PC-3 (cell line): Measurements from ENCODE around the gene CIB4. TPM values are rescaled to one million over a fixed set of nuclear protein-coding genes. Genes with fewer than 3 reads are reported as not detected.

Experiments
- ATAC-seq: fragments of 200-7000 bp; cut with Tn5 transposase; 2 replicates; pipeline ENCODE4 v1.9.1; 2020; ENCODE audit warnings: mild to moderate bottlenecking, moderate library complexity
- BruUV-seq: library from RNA; stranded (reverse); fragments of 400-500 nt; replicated peaks from 2 replicates; lab custom pipeline; 2021; lab: Mats Ljungman, UMichigan
- CTCF ChIA-PET: fragments of 300-600 bp; sonication (Branson Sonifier 250); formaldehyde crosslinking; loops from one replicate; lab custom pipeline; 2022; ENCODE audit warnings: antibody characterized with exemption; lab: Charles Lee
- POLR2A ChIA-PET: fragments of 300-600 bp; sonication (Branson Sonifier 250); formaldehyde crosslinking; loops from one replicate; lab custom pipeline; 2022; ENCODE audit warnings: antibody characterized with exemption; ENCODE audit not compliant: unreplicated experiment; lab: Charles Lee
- DNase-seq: peaks from one replicate; pipeline ENCODE4 v3.0.0-alpha.2; 2015
- H2AFZ ChIP-seq: fragments of 300-600 bp; sonication (generic); 2 replicates; pipeline ENCODE4 v1.6.0; 2016; ENCODE audit warnings: antibody characterized with exemption, low read length
- H3F3A ChIP-seq: fragments of 300-600 bp; sonication (generic); one replicate; pipeline ENCODE4 v1.6.0; 2017; ENCODE audit warnings: antibody characterized with exemption, low read length, control low read depth, mild to moderate bottlenecking; ENCODE audit not compliant: unreplicated experiment
- H3K27ac ChIP-seq: fragments of 300-600 bp; sonication (generic); 2 replicates; pipeline ENCODE4 v1.5.1; 2016; ENCODE audit warnings: mild to moderate bottlenecking, low read length
- H3K27me3 ChIP-seq: fragments of 300-600 bp; sonication (generic); 2 replicates; pipeline ENCODE4 v1.6.1; 2016; ENCODE audit warnings: low read length, mixed read lengths
- H3K36me3 ChIP-seq: fragments of 300-600 bp; sonication (generic); 2 replicates; pipeline ENCODE4 v1.6.1; 2016; ENCODE audit warnings: low read depth, mixed run types, low read length, mixed read lengths
- H3K4me1 ChIP-seq: fragments of 300-600 bp; sonication (generic); 2 replicates; pipeline ENCODE4 v1.5.1; 2016; ENCODE audit warnings: low read length; ENCODE audit not compliant: insufficient read depth
- H3K4me2 ChIP-seq: fragments of 300-600 bp; sonication (generic); 2 replicates; pipeline ENCODE4 v1.6.0; 2016; ENCODE audit warnings: low read length
- H3K4me3 ChIP-seq: fragments of 300-600 bp; sonication (generic); 2 replicates; pipeline ENCODE4 v1.5.1; 2016; ENCODE audit warnings: mild to moderate bottlenecking, low read length, mixed read lengths
- H3K79me2 ChIP-seq: fragments of 300-600 bp; sonication (generic); 2 replicates; pipeline ENCODE4 v1.6.1; 2017; ENCODE audit warnings: low read length, mixed read lengths
- H3K9ac ChIP-seq: fragments of 300-600 bp; sonication (generic); 2 replicates; pipeline ENCODE4 v1.6.0; 2016; ENCODE audit warnings: mild to moderate bottlenecking, low read length
- H3K9me2 ChIP-seq: fragments of 300-600 bp; sonication (generic); replicated peaks from 2 replicates; pipeline ENCODE4 v1.6.1; 2016; ENCODE audit warnings: mixed run types, low read length, mixed read lengths
- H3K9me3 ChIP-seq: fragments of 300-600 bp; sonication (generic); 2 replicates; pipeline ENCODE4 v1.6.1; 2016; ENCODE audit warnings: low read length, mixed read lengths
- H4K20me1 ChIP-seq: fragments of 300-600 bp; sonication (generic); 2 replicates; pipeline ENCODE4 v1.6.1; 2016; ENCODE audit warnings: low read length, mixed read lengths
- EZH2 ChIP-seq: fragments of 300-600 bp; sonication (generic); IDR thresholded peaks from one replicate; pipeline ENCODE4 v1.6.1; 2017; ENCODE audit warnings: antibody characterized with exemption, mild to moderate bottlenecking, low read length; ENCODE audit not compliant: unreplicated experiment
- EZH2phosphoT487 ChIP-seq: fragments of 300-600 bp; sonication (generic); IDR thresholded peaks from 2 replicates; pipeline ENCODE4 v1.6.1; 2018; ENCODE audit warnings: mild to moderate bottlenecking, antibody characterized with exemption, low read length, borderline replicate concordance
- intact Hi-C: fragments of 100-400 bp; cut with micrococcal nuclease; formaldehyde crosslinking; loops from 2 replicates; pipeline ENCODE4 v1.9.0; 2023
- total RNA-seq: library from RNA; depleted of rRNA; stranded (reverse); fragments of >200 nt; gene quantifications from 2 replicates; pipeline ENCODE4 v1.2.3, GENCODE V29; 2014
- TF ChIP-seq, protein P1 (sequence below): fragments of 300-600 bp; sonication (generic); conservative IDR thresholded peaks from 2 replicates; pipeline ENCODE4 v1.5.1; 2017; ENCODE audit warnings: antibody characterized with exemption, low read depth, mild to moderate bottlenecking, low read length

The CIB4 gene
- total RNA-seq, 1 experiment from 2014 or later: not detected

DNA sequence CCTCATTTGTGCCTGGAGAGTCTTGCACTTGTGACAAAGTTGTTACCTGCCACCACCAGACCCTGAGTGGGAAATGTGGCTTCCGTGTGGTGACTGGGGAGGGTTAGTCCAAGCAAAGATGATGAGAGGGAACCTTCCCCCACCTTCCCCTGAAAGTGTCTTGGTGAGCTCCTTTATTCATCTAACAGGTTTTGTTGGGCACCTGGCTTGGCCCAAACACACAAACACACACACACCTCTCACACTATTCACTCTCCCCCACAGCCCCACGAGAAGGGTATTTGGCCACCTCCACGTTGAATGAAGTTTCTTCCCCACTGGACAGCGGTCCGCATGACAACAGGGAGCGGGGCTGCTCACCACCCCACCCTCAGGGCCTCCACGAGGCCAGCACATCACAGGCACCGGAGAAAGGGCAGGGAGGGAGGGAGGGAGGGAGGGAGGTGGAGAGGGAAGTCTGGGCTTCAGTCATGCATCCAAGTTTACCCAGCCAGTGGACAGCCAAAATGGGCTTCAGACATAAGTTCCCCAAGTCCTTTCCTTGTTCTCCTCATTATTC is 1.4 kb downstream of the CIB4 start:
- no peaks in the 10 kb centered on the region for H3K9me3 ChIP-seq
- no peak for ATAC-seq
- no peaks in the 10 kb centered on the region for H4K20me1 ChIP-seq
- no peak overlapping the region for H3K4me2 ChIP-seq
- H3K4me1 ChIP-seq: peaks cover 3% of the 10 kb centered on the region; the same call in 1 of the 2 replicates
- no peaks in the 10 kb centered on the region for H3K9me2 ChIP-seq
- no peaks in the 10 kb centered on the region for H3K79me2 ChIP-seq
- POLR2A ChIA-PET: interaction anchor here (0.7 kb wide), 1 partner anchor 69 kb away, joined by 4 read pairs; no protein-coding TSS in a partner anchor
- no peak overlapping the region for H3K9ac ChIP-seq
- CTCF ChIA-PET: no interaction called here
- no peak overlapping the region for H3K27ac ChIP-seq
- no peak overlapping the region for H2AFZ ChIP-seq
- TF ChIP-seq, protein P1, sequence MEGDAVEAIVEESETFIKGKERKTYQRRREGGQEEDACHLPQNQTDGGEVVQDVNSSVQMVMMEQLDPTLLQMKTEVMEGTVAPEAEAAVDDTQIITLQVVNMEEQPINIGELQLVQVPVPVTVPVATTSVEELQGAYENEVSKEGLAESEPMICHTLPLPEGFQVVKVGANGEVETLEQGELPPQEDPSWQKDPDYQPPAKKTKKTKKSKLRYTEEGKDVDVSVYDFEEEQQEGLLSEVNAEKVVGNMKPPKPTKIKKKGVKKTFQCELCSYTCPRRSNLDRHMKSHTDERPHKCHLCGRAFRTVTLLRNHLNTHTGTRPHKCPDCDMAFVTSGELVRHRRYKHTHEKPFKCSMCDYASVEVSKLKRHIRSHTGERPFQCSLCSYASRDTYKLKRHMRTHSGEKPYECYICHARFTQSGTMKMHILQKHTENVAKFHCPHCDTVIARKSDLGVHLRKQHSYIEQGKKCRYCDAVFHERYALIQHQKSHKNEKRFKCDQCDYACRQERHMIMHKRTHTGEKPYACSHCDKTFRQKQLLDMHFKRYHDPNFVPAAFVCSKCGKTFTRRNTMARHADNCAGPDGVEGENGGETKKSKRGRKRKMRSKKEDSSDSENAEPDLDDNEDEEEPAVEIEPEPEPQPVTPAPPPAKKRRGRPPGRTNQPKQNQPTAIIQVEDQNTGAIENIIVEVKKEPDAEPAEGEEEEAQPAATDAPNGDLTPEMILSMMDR: no peak
- no peak for TF ChIP-seq EZH2phosphoT487
- H3K4me3 ChIP-seq: no peak overlapping the region
- no peak for DNase-seq
- H3F3A ChIP-seq: no peaks in the 10 kb centered on the region
- H3K27me3 ChIP-seq: no peaks in the 10 kb centered on the region
- no peaks in the 10 kb centered on the region for H3K36me3 ChIP-seq
- intact Hi-C loops: no loop called here
- no TSS peak for BruUV-seq

GRCh38 chr2:26637811-26638310 is 3.3 kb downstream of the CIB4 start:
- H3K4me3 ChIP-seq: no peak overlapping the region
- no peaks in the 10 kb centered on the region for H3K79me2 ChIP-seq
- no peaks in the 10 kb centered on the region for H3K9me3 ChIP-seq
- intact Hi-C loops: no loop called here
- ChIA-PET POLR2A (no interaction called here), CTCF (no interaction called here)
- H2AFZ ChIP-seq: no peak overlapping the region
- no peaks in the 10 kb centered on the region for H3K36me3 ChIP-seq
- ATAC-seq (no peak), DNase-seq (no peak)
- no peaks in the 10 kb centered on the region for H3K9me2 ChIP-seq
- no peaks in the 10 kb centered on the region for H3F3A ChIP-seq
- H3K4me1 ChIP-seq: peaks cover 3% of the 10 kb centered on the region; the same call in 1 of the 2 replicates
- TF ChIP-seq, protein P1: no peak
- TF ChIP-seq EZH2: no peak
- TF ChIP-seq EZH2phosphoT487: no peak
- no peak overlapping the region for H3K9ac ChIP-seq
- no peaks in the 10 kb centered on the region for H3K27me3 ChIP-seq
- BruUV-seq: no TSS peak
- no peak overlapping the region for H3K27ac ChIP-seq
- H4K20me1 ChIP-seq: no peaks in the 10 kb centered on the region
- no peak overlapping the region for H3K4me2 ChIP-seq

DNA sequence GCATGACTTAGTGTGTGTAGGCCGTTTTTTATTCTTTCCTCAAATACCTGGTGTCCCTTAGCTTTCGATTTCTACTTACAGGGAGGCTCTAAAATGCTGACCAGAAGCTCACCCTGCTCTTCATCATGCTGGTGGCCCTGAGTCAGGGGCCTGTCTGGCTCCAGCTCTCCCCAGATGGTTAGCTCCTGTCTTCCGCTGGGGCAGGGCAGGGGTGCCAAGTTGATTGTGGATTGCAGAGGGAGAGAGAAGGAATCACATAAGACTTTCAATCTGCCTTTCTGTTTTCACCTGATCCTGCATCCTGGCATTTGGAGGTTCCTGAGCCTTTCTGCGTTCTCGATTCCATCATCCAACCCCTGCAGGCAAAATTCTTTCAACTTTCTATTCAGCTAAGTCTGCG is 4.2 kb downstream of the CIB4 start:
- no TSS peak for BruUV-seq
- Histone ChIP-seq H3K27me3 (no peaks in the 10 kb centered on the region), H3K9me2 (no peaks in the 10 kb centered on the region), H3F3A (no peaks in the 10 kb centered on the region), H3K4me3 (no peak overlapping the region), H2AFZ (no peak overlapping the region), H3K27ac (no peak overlapping the region), H4K20me1 (no peaks in the 10 kb centered on the region), H3K79me2 (no peaks in the 10 kb centered on the region), H3K4me1 (peaks cover 3% of the 10 kb centered on the region; the same call in 1 of the 2 replicates), H3K36me3 (no peaks in the 10 kb centered on the region), H3K4me2 (no peak overlapping the region), H3K9ac (no peak overlapping the region), H3K9me3 (no peaks in the 10 kb centered on the region)
- no peak for ATAC-seq
- CTCF ChIA-PET: no interaction called here
- no peak for DNase-seq
- intact Hi-C loops: no loop called here
- TF ChIP-seq EZH2 (no peak), EZH2phosphoT487 (no peak)
- TF ChIP-seq, protein P1: no peak
- POLR2A ChIA-PET: no interaction called here
